ENCODE data around the gene HMGCS1.

DNA sequence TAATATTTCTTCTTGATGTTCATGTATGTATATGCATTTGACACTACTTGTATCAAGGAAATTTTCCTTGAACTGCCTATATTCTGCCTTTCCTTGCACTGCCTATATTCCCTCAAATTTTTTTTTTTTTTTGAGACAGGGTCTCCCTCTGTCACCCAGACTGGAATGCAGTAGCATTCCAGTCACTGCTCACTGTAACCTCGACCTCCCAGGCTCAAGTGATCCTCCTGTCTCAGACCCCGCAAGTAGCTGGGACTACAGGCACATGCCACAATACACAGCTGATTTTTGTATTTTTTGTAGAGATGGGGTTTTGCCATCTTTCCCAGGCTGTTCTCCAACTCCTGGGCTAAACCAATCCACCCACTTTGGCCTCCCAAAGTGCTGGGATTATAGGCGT is 4.1 kb downstream of the HMGCS1 start:
- TF ChIP-seq POLR2A (IDR thresholded peaks at IDR 0.05; ENCODE audit: borderline replicate concordance, extremely low read depth, insufficient read depth, insufficient read length) (no peak), RAD21 (IDR thresholded peaks at IDR 0.05; ENCODE audit: low read depth) (no peak), SIN3A (IDR thresholded peaks at IDR 0.05; ENCODE audit: low read depth) (no peak), SP1 (IDR thresholded peaks at IDR 0.05; ENCODE audit: low read depth) (no peak), EZH2 (IDR thresholded peaks at IDR 0.05) (no peak), POLR2AphosphoS5 (IDR thresholded peaks at IDR 0.05; ENCODE audit: low read depth, low read length) (no peak), EZH2phosphoT487 (IDR thresholded peaks at IDR 0.05; ENCODE audit: borderline replicate concordance) (no peak)
- TF ChIP-seq, protein P1, sequence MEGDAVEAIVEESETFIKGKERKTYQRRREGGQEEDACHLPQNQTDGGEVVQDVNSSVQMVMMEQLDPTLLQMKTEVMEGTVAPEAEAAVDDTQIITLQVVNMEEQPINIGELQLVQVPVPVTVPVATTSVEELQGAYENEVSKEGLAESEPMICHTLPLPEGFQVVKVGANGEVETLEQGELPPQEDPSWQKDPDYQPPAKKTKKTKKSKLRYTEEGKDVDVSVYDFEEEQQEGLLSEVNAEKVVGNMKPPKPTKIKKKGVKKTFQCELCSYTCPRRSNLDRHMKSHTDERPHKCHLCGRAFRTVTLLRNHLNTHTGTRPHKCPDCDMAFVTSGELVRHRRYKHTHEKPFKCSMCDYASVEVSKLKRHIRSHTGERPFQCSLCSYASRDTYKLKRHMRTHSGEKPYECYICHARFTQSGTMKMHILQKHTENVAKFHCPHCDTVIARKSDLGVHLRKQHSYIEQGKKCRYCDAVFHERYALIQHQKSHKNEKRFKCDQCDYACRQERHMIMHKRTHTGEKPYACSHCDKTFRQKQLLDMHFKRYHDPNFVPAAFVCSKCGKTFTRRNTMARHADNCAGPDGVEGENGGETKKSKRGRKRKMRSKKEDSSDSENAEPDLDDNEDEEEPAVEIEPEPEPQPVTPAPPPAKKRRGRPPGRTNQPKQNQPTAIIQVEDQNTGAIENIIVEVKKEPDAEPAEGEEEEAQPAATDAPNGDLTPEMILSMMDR (IDR thresholded peaks at IDR 0.05 in 2 of 3, conservative IDR thresholded peaks at IDR 0.05 in 1 of 3; ENCODE audit: borderline replicate concordance in 1 of 3, insufficient read depth in 1 of 3, low read depth in 2 of 3, low read length in 2 of 3), result no peak
- TF ChIP-seq, protein P2, sequence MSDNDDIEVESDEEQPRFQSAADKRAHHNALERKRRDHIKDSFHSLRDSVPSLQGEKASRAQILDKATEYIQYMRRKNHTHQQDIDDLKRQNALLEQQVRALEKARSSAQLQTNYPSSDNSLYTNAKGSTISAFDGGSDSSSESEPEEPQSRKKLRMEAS (IDR thresholded peaks at IDR 0.05), result no peak
- TF ChIP-seq, protein P3, sequence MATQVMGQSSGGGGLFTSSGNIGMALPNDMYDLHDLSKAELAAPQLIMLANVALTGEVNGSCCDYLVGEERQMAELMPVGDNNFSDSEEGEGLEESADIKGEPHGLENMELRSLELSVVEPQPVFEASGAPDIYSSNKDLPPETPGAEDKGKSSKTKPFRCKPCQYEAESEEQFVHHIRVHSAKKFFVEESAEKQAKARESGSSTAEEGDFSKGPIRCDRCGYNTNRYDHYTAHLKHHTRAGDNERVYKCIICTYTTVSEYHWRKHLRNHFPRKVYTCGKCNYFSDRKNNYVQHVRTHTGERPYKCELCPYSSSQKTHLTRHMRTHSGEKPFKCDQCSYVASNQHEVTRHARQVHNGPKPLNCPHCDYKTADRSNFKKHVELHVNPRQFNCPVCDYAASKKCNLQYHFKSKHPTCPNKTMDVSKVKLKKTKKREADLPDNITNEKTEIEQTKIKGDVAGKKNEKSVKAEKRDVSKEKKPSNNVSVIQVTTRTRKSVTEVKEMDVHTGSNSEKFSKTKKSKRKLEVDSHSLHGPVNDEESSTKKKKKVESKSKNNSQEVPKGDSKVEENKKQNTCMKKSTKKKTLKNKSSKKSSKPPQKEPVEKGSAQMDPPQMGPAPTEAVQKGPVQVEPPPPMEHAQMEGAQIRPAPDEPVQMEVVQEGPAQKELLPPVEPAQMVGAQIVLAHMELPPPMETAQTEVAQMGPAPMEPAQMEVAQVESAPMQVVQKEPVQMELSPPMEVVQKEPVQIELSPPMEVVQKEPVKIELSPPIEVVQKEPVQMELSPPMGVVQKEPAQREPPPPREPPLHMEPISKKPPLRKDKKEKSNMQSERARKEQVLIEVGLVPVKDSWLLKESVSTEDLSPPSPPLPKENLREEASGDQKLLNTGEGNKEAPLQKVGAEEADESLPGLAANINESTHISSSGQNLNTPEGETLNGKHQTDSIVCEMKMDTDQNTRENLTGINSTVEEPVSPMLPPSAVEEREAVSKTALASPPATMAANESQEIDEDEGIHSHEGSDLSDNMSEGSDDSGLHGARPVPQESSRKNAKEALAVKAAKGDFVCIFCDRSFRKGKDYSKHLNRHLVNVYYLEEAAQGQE (IDR thresholded peaks at IDR 0.05; ENCODE audit: low read depth), result no peak

All from HCT116 (cell line).